HG03103 (cell line): Measurements from ENCODE around the gene FBXO27.
"Not testable (repeated sequence)": the region's sequence is repeated elsewhere in the genome, so short reads cannot be mapped to it uniquely, and the experiment has no call there.

Experiments
- ATAC-seq: cut with Tn5 transposase; IDR thresholded peaks from one replicate; pipeline ENCODE4 v1.9.1; 2021; ENCODE audit warnings: low read depth; ENCODE audit not compliant: unreplicated experiment

Gene FBXO27

DNA sequence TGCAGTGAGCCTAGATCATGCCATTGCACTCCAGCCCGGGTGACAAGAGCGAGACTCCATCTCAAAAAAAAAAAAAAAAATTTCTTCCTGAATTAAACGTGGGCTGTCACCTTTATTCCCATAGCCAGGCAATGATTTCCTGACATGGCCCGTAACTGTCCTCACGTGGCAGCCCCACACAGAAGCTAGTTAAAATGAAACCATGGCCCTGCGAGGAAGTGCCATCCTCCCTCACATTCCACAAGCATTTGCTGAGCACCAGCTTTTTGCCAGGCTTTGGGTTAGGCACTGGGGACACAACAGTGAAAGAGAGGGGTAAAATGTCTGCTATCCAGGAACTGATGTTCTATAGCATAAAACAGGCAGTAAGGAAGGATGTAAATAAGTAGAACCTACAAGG, 13.2 kb upstream of the FBXO27 start:
- no peak for ATAC-seq

DNA sequence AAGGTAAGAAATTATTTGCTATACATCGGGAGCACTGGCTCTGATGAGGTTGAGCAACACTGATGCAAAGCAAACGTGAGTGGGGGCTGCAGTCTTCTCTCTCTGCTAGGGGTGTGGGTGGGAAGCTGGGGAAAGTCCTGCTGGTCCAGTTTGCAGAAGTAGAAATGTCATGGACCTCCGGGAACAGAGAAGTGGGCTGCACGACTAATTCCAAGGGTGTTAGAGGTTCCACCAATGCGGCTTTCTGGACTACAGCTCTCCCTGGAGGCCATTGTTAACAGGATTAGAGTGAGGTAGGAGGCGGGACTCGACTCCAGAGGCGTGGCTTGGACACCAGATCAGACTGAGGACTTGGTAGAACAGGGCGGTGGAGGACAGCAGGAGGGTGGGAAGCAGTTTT, 5.7 kb upstream of the FBXO27 start:
- ATAC-seq = no peak

DNA sequence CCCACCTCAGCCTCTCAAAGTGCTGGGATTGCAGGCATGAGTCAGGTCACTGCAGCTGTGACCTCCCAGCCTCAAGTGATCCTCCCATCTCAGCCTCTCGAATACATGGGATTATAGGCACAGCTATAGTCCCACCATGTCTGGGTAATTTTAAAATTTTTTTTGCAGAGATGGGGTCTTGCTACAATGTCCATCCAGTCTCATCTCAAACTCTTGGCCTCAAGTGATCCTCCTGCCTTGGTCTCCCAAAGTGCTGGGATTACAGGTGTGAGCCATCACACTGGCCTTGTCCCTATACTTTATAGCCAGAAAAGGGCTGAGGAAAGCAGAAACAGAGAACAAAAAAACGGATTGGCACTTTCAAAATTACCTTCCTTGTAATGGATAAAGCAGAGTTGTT, 4.8 kb upstream of the FBXO27 start:
- no peak for ATAC-seq

- ATAC-seq = no peak
These were observed 4.2 kb upstream of the FBXO27 start for GRCh38 chr19:39036581-39036980.

DNA sequence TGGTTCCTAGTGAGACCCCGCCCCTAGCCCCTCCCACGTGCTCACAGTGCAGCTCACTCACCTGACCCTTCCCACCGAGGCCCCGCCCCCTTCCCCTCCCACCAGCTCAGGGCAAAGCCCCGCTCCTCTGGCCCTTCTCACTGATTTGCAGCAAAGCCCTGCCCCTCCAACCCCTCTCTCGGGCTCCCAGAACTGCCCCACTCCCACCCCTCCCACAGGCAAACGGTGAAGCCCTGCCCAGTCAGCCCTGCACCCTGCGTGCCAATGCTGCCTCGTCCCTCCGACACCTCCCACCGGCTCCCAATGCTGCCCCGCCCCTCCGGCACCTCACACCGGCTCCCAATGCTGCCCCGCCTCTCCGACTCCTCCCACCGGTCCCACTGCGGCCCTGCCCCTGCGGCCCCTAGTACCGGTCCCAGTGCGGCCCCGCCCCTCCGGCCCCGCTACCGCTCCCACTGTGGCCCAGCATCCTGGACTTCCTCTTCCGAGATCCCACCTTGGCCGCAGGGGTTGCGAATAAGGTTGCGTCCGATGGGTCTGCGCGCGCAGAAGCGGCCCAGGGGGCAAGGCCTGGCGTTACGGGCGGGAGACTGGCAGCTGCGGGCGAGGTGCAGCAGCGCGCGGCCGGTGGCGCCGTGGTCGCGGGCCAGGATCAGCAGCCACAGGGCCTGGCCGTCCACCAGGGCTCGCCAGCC, 834 bp downstream of the FBXO27 start:
- peak; percentile 72 for ATAC-seq

DNA sequence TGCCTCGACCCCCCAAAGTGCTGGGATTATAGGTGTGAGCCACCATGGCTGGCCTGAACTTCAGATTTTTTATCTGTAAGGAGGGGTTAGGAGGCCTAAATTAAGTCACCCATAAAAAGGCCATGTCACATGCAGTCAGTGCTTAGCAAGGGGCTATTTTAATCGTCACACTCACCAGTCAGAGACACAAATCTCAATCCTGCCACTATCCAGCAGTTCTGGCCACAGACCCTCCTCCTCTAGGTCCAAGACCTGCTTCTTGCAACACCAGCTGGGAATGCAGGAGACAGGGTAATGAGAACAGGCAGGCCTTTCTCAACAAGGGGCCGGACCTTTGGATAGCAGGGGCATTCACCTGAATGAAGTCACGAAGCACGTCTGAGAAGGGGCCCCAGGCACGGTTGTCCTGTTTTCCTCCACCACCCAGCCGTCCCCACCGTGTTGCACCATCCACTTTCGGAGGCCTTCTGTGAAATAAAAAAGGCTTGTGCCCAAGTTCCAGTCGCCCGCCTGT, 1.4 kb downstream of the FBXO27 start:
- ATAC-seq = no peak

- no peak for ATAC-seq
These were observed 7.3 kb downstream of the FBXO27 start for GRCh38 chr19:39024875-39025641.

GRCh38 chr19:39021063-39021462, 11.3 kb downstream of the FBXO27 start:
- no peak for ATAC-seq

GRCh38 chr19:39017646-39018045, 14.7 kb downstream of the FBXO27 start:
- ATAC-seq = no peak

GRCh38 chr19:39017026-39017425, 15.3 kb downstream of the FBXO27 start:
- no peak for ATAC-seq

- no peak for ATAC-seq
These were observed 18.3 kb downstream of the FBXO27 start for GRCh38 chr19:39014037-39014436.

GRCh38 chr19:39009001-39009400, 23.3 kb downstream of the FBXO27 start:
- no peak for ATAC-seq

GRCh38 chr19:39008137-39008536, 24.2 kb downstream of the FBXO27 start:
- ATAC-seq = no peak

DNA sequence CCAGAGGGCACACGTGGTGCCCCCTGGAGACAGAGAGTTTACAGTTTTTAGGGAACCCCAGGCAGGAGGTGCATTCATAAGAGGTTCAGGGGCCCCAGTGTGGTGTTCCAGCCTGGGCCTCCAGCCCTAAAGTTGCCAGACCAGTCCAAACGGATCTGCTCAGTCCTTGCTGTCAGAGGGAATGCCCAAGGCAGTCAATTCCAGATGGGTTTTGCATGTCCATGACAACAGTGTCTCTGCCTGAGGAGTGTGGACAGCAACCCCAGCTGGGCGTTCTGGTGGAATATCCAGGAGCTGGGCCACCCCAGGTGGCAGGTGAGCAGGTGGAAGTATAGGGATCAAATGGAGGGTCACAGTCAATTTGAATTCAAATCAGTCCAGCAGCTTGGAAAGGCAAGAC, 25.3 kb downstream of the FBXO27 start:
- no peak for ATAC-seq

DNA sequence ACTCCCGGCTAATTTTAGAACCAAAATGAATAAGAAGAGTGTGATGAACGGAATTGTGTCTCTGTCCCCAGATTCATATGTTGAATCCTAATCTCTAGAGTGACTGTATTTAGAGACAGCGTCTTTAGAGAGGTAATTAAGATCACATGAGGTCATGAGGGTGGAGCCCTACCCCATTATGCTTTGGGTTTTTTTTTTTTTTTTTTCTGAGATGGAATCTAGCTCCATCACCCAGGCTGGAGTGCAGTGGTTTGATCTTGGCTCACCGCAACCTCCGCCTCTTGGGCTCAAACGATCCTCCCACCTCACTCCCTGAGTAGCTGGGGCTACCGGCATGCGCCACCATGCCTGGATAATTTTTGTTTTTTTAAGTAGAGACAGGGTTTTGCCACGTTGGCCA, 27.9 kb downstream of the FBXO27 start:
- no peak for ATAC-seq

GRCh38 chr19:39003796-39004195, 28.6 kb downstream of the FBXO27 start:
- ATAC-seq = no peak

DNA sequence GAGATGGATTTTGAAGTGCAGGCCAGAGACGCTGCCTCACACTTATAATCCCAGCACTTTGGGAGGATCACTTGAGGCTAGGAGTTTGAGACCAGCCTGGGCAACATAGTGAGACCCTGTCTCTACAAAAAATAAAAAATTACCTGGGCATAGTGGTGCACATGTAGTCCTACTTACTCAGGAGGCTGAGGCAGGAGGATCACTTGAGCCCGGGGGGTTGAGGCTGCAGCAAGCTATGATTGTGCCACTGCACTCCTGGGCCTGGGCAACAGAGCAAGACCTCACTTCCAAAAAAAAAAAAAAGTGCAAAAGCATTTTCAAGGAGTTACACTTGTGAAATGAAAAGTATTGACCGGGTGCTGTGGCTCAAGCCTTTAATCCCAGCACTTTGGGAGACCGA, 29.2 kb downstream of the FBXO27 start:
- ATAC-seq = no peak

- no peak for ATAC-seq
These were observed 31.3 kb downstream of the FBXO27 start for GRCh38 chr19:39001041-39001440.

DNA sequence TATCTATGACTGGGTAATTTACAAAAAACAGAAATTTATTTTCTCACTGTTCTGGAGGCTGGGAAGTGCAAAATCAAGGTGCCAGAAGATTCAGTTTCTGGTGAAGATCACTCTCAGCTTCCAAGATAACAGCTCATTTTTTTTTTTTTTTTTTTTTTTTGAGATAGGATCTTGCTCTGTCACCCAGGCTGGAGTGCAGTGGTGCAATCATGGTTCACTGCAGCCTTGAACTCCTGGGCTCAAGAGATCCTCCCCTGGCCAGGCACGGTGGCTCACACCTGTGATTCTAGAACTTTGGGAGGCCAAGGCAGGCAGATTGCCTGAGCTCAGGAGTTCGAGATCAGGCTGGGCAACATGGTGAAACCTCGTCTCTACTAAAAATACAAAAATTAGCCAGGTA, 34.8 kb downstream of the FBXO27 start:
- not testable (repeated sequence) for ATAC-seq

GRCh38 chr19:38993271-38993670, 39.1 kb downstream of the FBXO27 start:
- no peak for ATAC-seq

DNA sequence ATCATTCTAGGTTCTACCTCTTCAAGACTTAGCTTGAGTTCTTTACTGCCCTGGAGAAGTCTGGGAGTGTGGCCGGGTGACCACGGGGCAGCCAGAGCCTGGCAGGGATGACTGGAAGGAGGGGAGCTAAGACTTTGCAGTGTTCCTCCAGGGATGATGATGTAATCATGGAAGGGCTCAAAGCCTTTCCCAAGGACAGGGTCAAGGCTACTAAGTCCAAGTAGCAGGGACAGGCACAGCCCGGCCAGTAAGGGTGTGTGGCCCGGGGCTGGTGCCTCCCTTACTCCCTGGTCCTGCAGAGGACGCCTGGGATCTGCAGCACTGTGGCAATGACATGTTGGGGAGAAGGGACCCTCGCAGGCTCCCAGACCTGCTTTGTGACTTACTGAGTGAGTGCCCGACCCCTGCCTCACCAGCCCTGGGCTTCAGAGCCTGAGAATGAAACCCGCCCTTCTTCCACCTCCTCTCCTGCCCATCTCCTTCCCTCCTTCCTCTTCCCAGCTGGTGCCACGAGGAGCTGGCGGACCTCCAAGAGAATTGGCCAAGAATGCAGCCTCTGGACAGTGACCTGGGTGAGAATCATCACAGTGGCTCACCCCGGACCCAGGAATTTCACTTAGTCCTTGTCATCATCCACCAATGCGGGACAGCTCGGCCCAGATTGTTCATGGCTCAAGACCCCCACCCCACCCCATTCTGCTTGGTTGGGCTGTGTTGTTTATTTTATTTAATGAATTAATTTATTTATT, 41.2 kb downstream of the FBXO27 start:
- no peak for ATAC-seq
